Suprapubic skin (tissue), 4 donors: ENCODE results near the gene EIF4E3. TPM values are rescaled to one million over a fixed set of nuclear protein-coding genes. Genes with fewer than 3 reads are reported as not detected.

Source experiments
- DNase-seq, 2 donors: peaks; one replicate each; pipeline ENCODE4 v3.0.0-alpha.2; 2019; ENCODE audit warnings: low spot score in 2 of 2
- H3K27ac ChIP-seq: fragments of 200-600 bp; sonication (generic); one replicate; pipeline ENCODE4 v1.5.1; 2019
- H3K27me3 ChIP-seq: fragments of 200-600 bp; sonication (generic); one replicate; pipeline ENCODE4 v1.5.1; 2019
- H3K36me3 ChIP-seq: fragments of 200-600 bp; sonication (generic); one replicate; pipeline ENCODE4 v1.5.1; 2019
- H3K4me1 ChIP-seq: fragments of 200-600 bp; sonication (generic); one replicate; pipeline ENCODE4 v1.5.1; 2019
- H3K4me3 ChIP-seq: fragments of 200-600 bp; sonication (generic); one replicate; pipeline ENCODE4 v1.5.1; 2019; ENCODE audit warnings: mild to moderate bottlenecking
- H3K9me3 ChIP-seq: fragments of 200-600 bp; sonication (generic); one replicate; pipeline ENCODE4 v1.5.1; 2019
- CTCF ChIP-seq, 2 donors: fragments of 200-600 bp in 1 of 2; fragments of 450-650 bp in 1 of 2; sonication (generic) in 1 of 2; IDR thresholded peaks; one replicate each; pipeline ENCODE4 v1.5.1; 2016 to 2019; ENCODE audit warnings: antibody characterized with exemption in 2 of 2, mild to moderate bottlenecking in 1 of 2, moderate library complexity in 1 of 2
- EP300 ChIP-seq: sonication (generic); formaldehyde crosslinking; IDR thresholded peaks from one replicate; pipeline ENCODE4 v1.6.1; 2017; ENCODE audit warnings: antibody characterized with exemption
- POLR2A ChIP-seq, 2 donors: fragments of 450-650 bp; IDR thresholded peaks; one replicate each; pipeline ENCODE4 v1.6.1; 2017; ENCODE audit warnings: antibody characterized with exemption in 2 of 2, mild to moderate bottlenecking in 2 of 2, moderate library complexity in 2 of 2
- POLR2AphosphoS5 ChIP-seq, 3 donors: sonication (generic); formaldehyde crosslinking; IDR thresholded peaks; one replicate each; pipeline ENCODE4 v1.6.1; 2017; ENCODE audit warnings: antibody characterized with exemption in 3 of 3
- WGBS: methylation state at CpG from one replicate; pipeline ENCODE4 v1.1.5; 2018; 5-methylcytosine and 5-hydroxymethylcytosine counted together
- total RNA-seq, 4 donors: library from RNA; depleted of rRNA; stranded (reverse); fragments of >200 nt; gene quantifications; one replicate each; pipeline ENCODE4 v1.1.0, GENCODE V29; 2016

The EIF4E3 gene
- total RNA-seq, 4 donors from 2014 or later = 12.7 to 23.5 (median 16.0) TPM

GRCh38 chr3:71718072-71718471 is 7.1 kb downstream of the EIF4E3 start:
- no peak for TF ChIP-seq POLR2A (IDR thresholded peaks at IDR 0.05)
- no peak for TF ChIP-seq EP300
- Histone ChIP-seq H3K4me3 (no peak overlapping the region), H3K27ac (no peak overlapping the region), H3K27me3 (no peaks in the 10 kb centered on the region), H3K9me3 (no peaks in the 10 kb centered on the region), H3K4me1 (peaks cover 5% of the 10 kb centered on the region), H3K36me3 (no peaks in the 10 kb centered on the region)
- DNase-seq = no peak
- 82% methylated on average over 4 of the region's 4 CpGs for WGBS

GRCh38 chr3:71714595-71714994 is 10.6 kb downstream of the EIF4E3 start:
- TF ChIP-seq CTCF (IDR thresholded peaks at IDR 0.05) (no peak), POLR2A (IDR thresholded peaks at IDR 0.05) (no peak), POLR2AphosphoS5 (IDR thresholded peaks at IDR 0.05) (no peak), EP300 (no peak)
- Histone ChIP-seq H3K9me3 (no peaks in the 10 kb centered on the region), H3K36me3 (peaks cover 7% of the 10 kb centered on the region), H3K27ac (no peak overlapping the region), H3K27me3 (no peaks in the 10 kb centered on the region), H3K4me3 (no peak overlapping the region), H3K4me1 (peaks cover 3% of the 10 kb centered on the region)
- WGBS = 79% methylated on average over 4 of the region's 4 CpGs
- DNase-seq = no peak

- Histone ChIP-seq H3K36me3 (peaks cover 7% of the 10 kb centered on the region), H3K9me3 (no peaks in the 10 kb centered on the region), H3K27me3 (no peaks in the 10 kb centered on the region), H3K4me1 (peaks cover 3% of the 10 kb centered on the region), H3K4me3 (no peak overlapping the region), H3K27ac (no peak overlapping the region)
- no peak for DNase-seq
- no peak for TF ChIP-seq POLR2A (IDR thresholded peaks at IDR 0.05)
- no peak for TF ChIP-seq EP300
- no peak for TF ChIP-seq POLR2AphosphoS5 (IDR thresholded peaks at IDR 0.05)
- no peak for TF ChIP-seq CTCF (IDR thresholded peaks at IDR 0.05)
- WGBS = 67% methylated on average over 2 of the region's 2 CpGs
Observed at GRCh38 chr3:71713041-71713440, 12.2 kb downstream of the EIF4E3 start.

GRCh38 chr3:71710906-71711494 is 14.2 kb downstream of the EIF4E3 start:
- H3K27me3 ChIP-seq = no peaks in the 10 kb centered on the region
- peaks cover 3% of the 10 kb centered on the region for H3K4me1 ChIP-seq
- DNase-seq = no peak
- WGBS = 33% methylated on average over 1 of the region's 1 CpG
- TF ChIP-seq EP300 = no peak
- TF ChIP-seq POLR2A (IDR thresholded peaks at IDR 0.05) = no peak
- no peak for TF ChIP-seq POLR2AphosphoS5 (IDR thresholded peaks at IDR 0.05)
- TF ChIP-seq CTCF (IDR thresholded peaks at IDR 0.05) = peak; percentile 36 to 46
- peaks cover 7% of the 10 kb centered on the region for H3K36me3 ChIP-seq
- H3K9me3 ChIP-seq = no peaks in the 10 kb centered on the region
- no peak overlapping the region for H3K27ac ChIP-seq
- H3K4me3 ChIP-seq = no peak overlapping the region

GRCh38 chr3:71709908-71710511 is 15.2 kb downstream of the EIF4E3 start:
- Histone ChIP-seq H3K4me1 (peaks cover 3% of the 10 kb centered on the region), H3K36me3 (peaks cover 9% of the 10 kb centered on the region), H3K9me3 (no peaks in the 10 kb centered on the region), H3K4me3 (no peak overlapping the region), H3K27ac (no peak overlapping the region), H3K27me3 (no peaks in the 10 kb centered on the region)
- 93% methylated on average over 9 of the region's 9 CpGs for WGBS
- TF ChIP-seq POLR2AphosphoS5 (IDR thresholded peaks at IDR 0.05) = no peak
- TF ChIP-seq POLR2A (IDR thresholded peaks at IDR 0.05) = no peak
- no peak for DNase-seq

GRCh38 chr3:71708476-71709105 is 16.6 kb downstream of the EIF4E3 start:
- no peak overlapping the region for H3K27ac ChIP-seq

More at GRCh38 chr3:71708476-71709105, 16.6 kb downstream of the EIF4E3 start:
- Histone ChIP-seq H3K4me1 (peaks cover 7% of the 10 kb centered on the region), H3K36me3 (peaks cover 9% of the 10 kb centered on the region), H3K27me3 (no peaks in the 10 kb centered on the region), H3K4me3 (no peak overlapping the region), H3K9me3 (no peaks in the 10 kb centered on the region)
- 76% methylated on average over 7 of the region's 7 CpGs for WGBS
- no peak for DNase-seq
- TF ChIP-seq CTCF (IDR thresholded peaks at IDR 0.05) (no peak), EP300 (no peak), POLR2A (IDR thresholded peaks at IDR 0.05) (no peak), POLR2AphosphoS5 (IDR thresholded peaks at IDR 0.05) (no peak)
